ENCODE results near the gene KCNK5.

GRCh38 chr6:39268721-39269120 lies 39.4 kb upstream of the KCNK5 start:
- no peak for TF ChIP-seq BRF2 (IDR thresholded peaks at IDR 0.05; ENCODE audit: borderline replicate concordance, insufficient read depth, insufficient read length)
- no peak for TF ChIP-seq EZH2 (IDR thresholded peaks at IDR 0.05; ENCODE audit: borderline replicate concordance, low read depth, low read length)
- no peak for TF ChIP-seq YY1 (IDR thresholded peaks at IDR 0.05; ENCODE audit: borderline replicate concordance in 1 of 3, control insufficient read depth in 1 of 3, extremely low read depth in 1 of 3, insufficient read depth in 3 of 3, insufficient read length in 1 of 3, insufficient replicate concordance in 2 of 3, low read depth in 1 of 3, low read length in 2 of 3)
- TF ChIP-seq ZZZ3 (IDR thresholded peaks at IDR 0.05), result no peak
